Ovary (tissue), 3 donors: ENCODE measurements around the gene ZNF619.

Source experiments
- EP300 ChIP-seq: sonication (generic); formaldehyde crosslinking; IDR thresholded peaks from one replicate; pipeline ENCODE4 v1.6.1; 2017; ENCODE audit warnings: antibody characterized with exemption
- POLR2A ChIP-seq: fragments of 450-650 bp; IDR thresholded peaks from one replicate; pipeline ENCODE4 v1.6.1; 2017; ENCODE audit warnings: antibody characterized with exemption, mild to moderate bottlenecking, moderate library complexity
- TF ChIP-seq, protein P1 (sequence below), 3 donors: fragments of 450-650 bp in 2 of 3; fragments of 200-600 bp in 1 of 3; IDR thresholded peaks; one replicate each; pipeline versions ENCODE4 v1.5.1 to v1.8.0; 2016 to 2022; ENCODE audit warnings: antibody characterized with exemption in 3 of 3, mild to moderate bottlenecking in 1 of 3
- donor health status: DM: no; HTN: no; CAD: no.

- TF ChIP-seq, protein P1, sequence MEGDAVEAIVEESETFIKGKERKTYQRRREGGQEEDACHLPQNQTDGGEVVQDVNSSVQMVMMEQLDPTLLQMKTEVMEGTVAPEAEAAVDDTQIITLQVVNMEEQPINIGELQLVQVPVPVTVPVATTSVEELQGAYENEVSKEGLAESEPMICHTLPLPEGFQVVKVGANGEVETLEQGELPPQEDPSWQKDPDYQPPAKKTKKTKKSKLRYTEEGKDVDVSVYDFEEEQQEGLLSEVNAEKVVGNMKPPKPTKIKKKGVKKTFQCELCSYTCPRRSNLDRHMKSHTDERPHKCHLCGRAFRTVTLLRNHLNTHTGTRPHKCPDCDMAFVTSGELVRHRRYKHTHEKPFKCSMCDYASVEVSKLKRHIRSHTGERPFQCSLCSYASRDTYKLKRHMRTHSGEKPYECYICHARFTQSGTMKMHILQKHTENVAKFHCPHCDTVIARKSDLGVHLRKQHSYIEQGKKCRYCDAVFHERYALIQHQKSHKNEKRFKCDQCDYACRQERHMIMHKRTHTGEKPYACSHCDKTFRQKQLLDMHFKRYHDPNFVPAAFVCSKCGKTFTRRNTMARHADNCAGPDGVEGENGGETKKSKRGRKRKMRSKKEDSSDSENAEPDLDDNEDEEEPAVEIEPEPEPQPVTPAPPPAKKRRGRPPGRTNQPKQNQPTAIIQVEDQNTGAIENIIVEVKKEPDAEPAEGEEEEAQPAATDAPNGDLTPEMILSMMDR (IDR thresholded peaks at IDR 0.05), result no peak
- TF ChIP-seq POLR2A (no peak), EP300 (no peak)
Measured at GRCh38 chr3:40511031-40511718, 34.3 kb downstream of the ZNF619 start.
